Activated naive CD8-positive, alpha-beta T cell treated with anti-CD3 and anti-CD28 coated beads, Interleukin-2, amount 50 U/mL, for 24 hours (primary cell): Measurements from ENCODE around the gene NHLRC4.
A peak's percentile ranks its signal among the peaks of the same experiment; 100 is the strongest.

Source experiments
- ATAC-seq: fragments of 150-1000 bp; cut with Tn5 transposase; one replicate; pipeline ENCODE4 v1.10.0; 2021
- DNase-seq: peaks from one replicate; pipeline ENCODE4 v3.0.0; 2021
- H3K27ac Mint-ChIP-seq: one replicate; pipeline ENCODE4 v1.8.0; 2021; ENCODE audit warnings: mild to moderate bottlenecking, mixed read lengths
- H3K27me3 Mint-ChIP-seq: one replicate; pipeline ENCODE4 v1.8.0; 2021; ENCODE audit warnings: mixed read lengths
- H3K36me3 Mint-ChIP-seq: one replicate; pipeline ENCODE4 v1.8.0; 2021; ENCODE audit warnings: low read depth, mixed read lengths
- H3K4me1 Mint-ChIP-seq: one replicate; pipeline ENCODE4 v1.8.0; 2021; ENCODE audit warnings: mixed read lengths
- H3K4me3 Mint-ChIP-seq: one replicate; pipeline ENCODE4 v1.8.0; 2021; ENCODE audit warnings: mild to moderate bottlenecking, moderate library complexity, mixed read lengths
- H3K9me3 Mint-ChIP-seq: one replicate; pipeline ENCODE4 v1.8.0; 2021; ENCODE audit warnings: mixed read lengths

The NHLRC4 gene

GRCh38 chr16:578232-578869 is 11.5 kb downstream of the NHLRC4 start:
- Mint-ChIP-seq H3K4me3 (no peak overlapping the region), H3K4me1 (peaks cover 1% of the 10 kb centered on the region), H3K27ac (no peak overlapping the region), H3K36me3 (no peaks in the 10 kb centered on the region), H3K9me3 (no peaks in the 10 kb centered on the region), H3K27me3 (no peaks in the 10 kb centered on the region)
- no peak for DNase-seq
- ATAC-seq: no peak

- H3K9me3 Mint-ChIP-seq: no peaks in the 10 kb centered on the region
- H3K4me1 Mint-ChIP-seq: peaks cover 1% of the 10 kb centered on the region
- H3K36me3 Mint-ChIP-seq: no peaks in the 10 kb centered on the region
- H3K27me3 Mint-ChIP-seq: no peaks in the 10 kb centered on the region
- H3K4me3 Mint-ChIP-seq: no peak overlapping the region
- DNase-seq: peak; percentile 80
- ATAC-seq: peak; percentile 89
- no peak overlapping the region for H3K27ac Mint-ChIP-seq
Measured at GRCh38 chr16:578870-579405, 12.1 kb downstream of the NHLRC4 start.

- peaks cover 1% of the 10 kb centered on the region for H3K4me1 Mint-ChIP-seq
- ATAC-seq: no peak
- H3K27ac Mint-ChIP-seq: no peak overlapping the region
- H3K9me3 Mint-ChIP-seq: no peaks in the 10 kb centered on the region
- H3K4me3 Mint-ChIP-seq: no peak overlapping the region
- H3K36me3 Mint-ChIP-seq: no peaks in the 10 kb centered on the region
- H3K27me3 Mint-ChIP-seq: no peaks in the 10 kb centered on the region
- DNase-seq: no peak
Measured at GRCh38 chr16:580141-580945, 13.5 kb downstream of the NHLRC4 start.

GRCh38 chr16:580946-581498 is 14.2 kb downstream of the NHLRC4 start:
- ATAC-seq: no peak
- Mint-ChIP-seq H3K36me3 (no peaks in the 10 kb centered on the region), H3K9me3 (no peaks in the 10 kb centered on the region)

GRCh38 chr16:582218-582613 is 15.4 kb downstream of the NHLRC4 start:
- H3K36me3 Mint-ChIP-seq: peaks cover under 1% of the 10 kb centered on the region
- DNase-seq (no peak), ATAC-seq (no peak)
- no peaks in the 10 kb centered on the region for H3K9me3 Mint-ChIP-seq
- no peak overlapping the region for H3K4me3 Mint-ChIP-seq
- H3K27ac Mint-ChIP-seq: no peak overlapping the region
- H3K27me3 Mint-ChIP-seq: no peaks in the 10 kb centered on the region
- H3K4me1 Mint-ChIP-seq: peaks cover 2% of the 10 kb centered on the region

More at GRCh38 chr16:580946-581498, 14.2 kb downstream of the NHLRC4 start:
- H3K27ac Mint-ChIP-seq: no peak overlapping the region
- no peaks in the 10 kb centered on the region for H3K27me3 Mint-ChIP-seq
- DNase-seq: no peak
- no peak overlapping the region for H3K4me3 Mint-ChIP-seq
- H3K4me1 Mint-ChIP-seq: peaks cover 1% of the 10 kb centered on the region

- no peak for DNase-seq
- Mint-ChIP-seq H3K36me3 (peaks cover 4% of the 10 kb centered on the region), H3K27ac (no peak overlapping the region), H3K4me1 (peaks cover 6% of the 10 kb centered on the region), H3K4me3 (no peak overlapping the region), H3K9me3 (no peaks in the 10 kb centered on the region), H3K27me3 (no peaks in the 10 kb centered on the region)
- ATAC-seq: no peak
Measured at GRCh38 chr16:582614-583331, 16.0 kb downstream of the NHLRC4 start.

GRCh38 chr16:583470-583814 is 16.6 kb downstream of the NHLRC4 start:
- DNase-seq: no peak
- Mint-ChIP-seq H3K4me3 (no peak overlapping the region), H3K36me3 (peaks cover 10% of the 10 kb centered on the region), H3K9me3 (no peaks in the 10 kb centered on the region), H3K27me3 (no peaks in the 10 kb centered on the region), H3K4me1 (peaks cover 10% of the 10 kb centered on the region), H3K27ac (no peak overlapping the region)
- ATAC-seq: no peak

- DNase-seq: no peak
- H3K27me3 Mint-ChIP-seq: no peaks in the 10 kb centered on the region
- no peak overlapping the region for H3K4me3 Mint-ChIP-seq
- no peak for ATAC-seq
- H3K4me1 Mint-ChIP-seq: peaks cover 13% of the 10 kb centered on the region
- no peak overlapping the region for H3K27ac Mint-ChIP-seq
- H3K9me3 Mint-ChIP-seq: no peaks in the 10 kb centered on the region
- H3K36me3 Mint-ChIP-seq: peaks cover 13% of the 10 kb centered on the region
Measured at GRCh38 chr16:583815-584591, 17.2 kb downstream of the NHLRC4 start.

GRCh38 chr16:585351-585750 is 18.5 kb downstream of the NHLRC4 start:
- no peaks in the 10 kb centered on the region for H3K9me3 Mint-ChIP-seq
- DNase-seq: no peak
- H3K27ac Mint-ChIP-seq: no peak overlapping the region
- no peak overlapping the region for H3K4me3 Mint-ChIP-seq
- H3K27me3 Mint-ChIP-seq: no peaks in the 10 kb centered on the region
- ATAC-seq: no peak
- H3K4me1 Mint-ChIP-seq: peaks cover 11% of the 10 kb centered on the region
- H3K36me3 Mint-ChIP-seq: peaks cover 13% of the 10 kb centered on the region

GRCh38 chr16:586047-586644 is 19.3 kb downstream of the NHLRC4 start:
- Mint-ChIP-seq H3K36me3 (peaks cover 13% of the 10 kb centered on the region), H3K27me3 (no peaks in the 10 kb centered on the region), H3K4me1 (peaks cover 18% of the 10 kb centered on the region), H3K27ac (peak overlapping the region; percentile 11), H3K4me3 (no peak overlapping the region), H3K9me3 (no peaks in the 10 kb centered on the region)
- DNase-seq (no peak), ATAC-seq (no peak)

GRCh38 chr16:586645-587590 is 20.1 kb downstream of the NHLRC4 start:
- no peaks in the 10 kb centered on the region for H3K27me3 Mint-ChIP-seq
- DNase-seq (no peak), ATAC-seq (no peak)
- peaks cover 23% of the 10 kb centered on the region for H3K4me1 Mint-ChIP-seq
- no peaks in the 10 kb centered on the region for H3K9me3 Mint-ChIP-seq
- H3K27ac Mint-ChIP-seq: peak overlapping the region; percentile 99
- H3K4me3 Mint-ChIP-seq: peak overlapping the region; percentile 94
- peaks cover 13% of the 10 kb centered on the region for H3K36me3 Mint-ChIP-seq

- peaks cover 23% of the 10 kb centered on the region for H3K4me1 Mint-ChIP-seq
- peaks cover 13% of the 10 kb centered on the region for H3K36me3 Mint-ChIP-seq
- peak overlapping the region; percentile 99 for H3K27ac Mint-ChIP-seq
- DNase-seq: peak; percentile 68
- peak; percentile 26 for ATAC-seq
- H3K4me3 Mint-ChIP-seq: peak overlapping the region; percentile 94
- H3K27me3 Mint-ChIP-seq: no peaks in the 10 kb centered on the region
- H3K9me3 Mint-ChIP-seq: no peaks in the 10 kb centered on the region
Measured at GRCh38 chr16:588639-588888, 21.8 kb downstream of the NHLRC4 start.
